Neural cell (in vitro differentiated cells): ENCODE results near the gene PPP1R9B. TPM values are rescaled to one million over a fixed set of nuclear protein-coding genes. Genes with fewer than 3 reads are reported as not detected.

Experiments
- H2AFZ ChIP-seq: fragments of 200-600, 300-800 bp; sonication (generic), shearing (Covaris generic); 2 replicates; pipeline ENCODE4 v1.6.0; 2014; ENCODE audit warnings: low read depth, mild to moderate bottlenecking, antibody characterized with exemption, low read length, moderate library complexity
- H3F3A ChIP-seq: fragments of 200-600 bp; shearing (Covaris generic); 2 replicates; pipeline ENCODE4 v1.6.1; 2016; ENCODE audit warnings: mild to moderate bottlenecking, moderate library complexity, mixed read lengths, antibody characterized with exemption, low read length; ENCODE audit not compliant: insufficient read depth, poor library complexity, severe bottlenecking
- H3K27ac ChIP-seq: fragments of 200-600, 300-800 bp; sonication (generic), shearing (Covaris generic); 2 replicates; pipeline ENCODE4 v1.5.1; 2014; ENCODE audit warnings: mild to moderate bottlenecking, low read length, moderate library complexity
- H3K27me3 ChIP-seq: fragments of 300-800, 200-600 bp; sonication (generic), shearing (Covaris generic); 2 replicates; pipeline ENCODE4 v1.6.0; 2014; ENCODE audit warnings: mild to moderate bottlenecking, low read depth, low read length, moderate library complexity; ENCODE audit not compliant: insufficient read depth
- H3K36me3 ChIP-seq: fragments of 300-800, 200-600 bp; sonication (generic), shearing (Covaris generic); 2 replicates; pipeline ENCODE4 v1.5.1; 2014; ENCODE audit warnings: mild to moderate bottlenecking, antibody characterized with exemption, low read length, moderate library complexity; ENCODE audit not compliant: insufficient read depth
- H3K4me2 ChIP-seq: fragments of 300-800, 200-600 bp; sonication (generic), shearing (Covaris generic); 2 replicates; pipeline ENCODE4 v1.6.0; 2014; ENCODE audit warnings: mild to moderate bottlenecking, low read length
- H3K4me3 ChIP-seq: fragments of 300-800, 200-600 bp; sonication (generic), shearing (Covaris generic); 2 replicates; pipeline ENCODE4 v1.5.1; 2014; ENCODE audit warnings: mild to moderate bottlenecking, low read length, moderate library complexity
- H3K79me2 ChIP-seq: fragments of 200-600 bp; shearing (Covaris generic); replicated peaks from 2 replicates; pipeline ENCODE4 v1.6.0; 2014; ENCODE audit warnings: mild to moderate bottlenecking, low read length, moderate library complexity; ENCODE audit not compliant: insufficient read depth
- H3K9ac ChIP-seq: fragments of 300-800, 200-600 bp; sonication (generic), shearing (Covaris generic); 2 replicates; pipeline ENCODE4 v1.6.1; 2016; ENCODE audit warnings: mild to moderate bottlenecking, low read length, mixed read lengths
- H3K9me2 ChIP-seq: fragments of 200-600 bp; shearing (Covaris generic); 2 replicates; pipeline ENCODE4 v1.6.1; 2016; ENCODE audit warnings: mild to moderate bottlenecking, low read length, mixed read lengths; ENCODE audit not compliant: insufficient read depth
- H3K9me3 ChIP-seq: fragments of 200-600, 300-800 bp; sonication (generic), shearing (Covaris generic); 2 replicates; pipeline ENCODE4 v1.6.1; 2016; ENCODE audit warnings: mild to moderate bottlenecking, mixed run types, low read length, moderate library complexity, mixed read lengths
- H4K20me1 ChIP-seq: fragments of 200-600 bp; shearing (Covaris generic); 2 replicates; pipeline ENCODE4 v1.6.1; 2016; ENCODE audit warnings: mild to moderate bottlenecking, mixed run types; ENCODE audit not compliant: insufficient read depth
- EP300 ChIP-seq: fragments of 450-650 bp; conservative IDR thresholded peaks from 2 replicates; pipeline ENCODE4 v1.6.1; 2014; ENCODE audit warnings: antibody characterized with exemption, mild to moderate bottlenecking, moderate library complexity; ENCODE audit not compliant: poor library complexity, severe bottlenecking
- EZH2 ChIP-seq: fragments of 200-600, 300-800 bp; shearing (Covaris generic), sonication (generic); IDR thresholded peaks from 2 replicates; pipeline ENCODE4 v1.6.1; 2014; ENCODE audit warnings: antibody characterized with exemption, low read length, borderline replicate concordance, mild to moderate bottlenecking; ENCODE audit not compliant: insufficient read depth, poor library complexity, severe bottlenecking
- MXI1 ChIP-seq: fragments of 450-650 bp; conservative IDR thresholded peaks from 2 replicates; pipeline ENCODE4 v1.6.1; 2014; ENCODE audit warnings: antibody characterized with exemption, mild to moderate bottlenecking; ENCODE audit not compliant: poor library complexity, severe bottlenecking
- POLR2AphosphoS5 ChIP-seq: IDR thresholded peaks from 2 replicates; pipeline ENCODE4 v1.6.1; 2012
- RAD21 ChIP-seq: fragments of 450-650 bp; conservative IDR thresholded peaks from 2 replicates; pipeline ENCODE4 v1.6.1; 2014; ENCODE audit warnings: antibody characterized with exemption, mild to moderate bottlenecking, moderate library complexity
- SMC3 ChIP-seq: fragments of 450-650 bp; conservative IDR thresholded peaks from 2 replicates; pipeline ENCODE4 v1.6.1; 2014; ENCODE audit warnings: antibody characterized with exemption, mild to moderate bottlenecking, moderate library complexity; ENCODE audit not compliant: poor library complexity
- TAF1 ChIP-seq: IDR thresholded peaks from 2 replicates; pipeline ENCODE4 v1.6.1; 2012; ENCODE audit warnings: low read depth
- polyA plus RNA-seq: library from polyadenylated mRNA; depleted of rRNA; stranded (reverse); fragments of >200 nt; gene quantifications from 2 replicates; pipeline ENCODE4 v1.2.3, GENCODE V29; 2014
- TF ChIP-seq, protein P1 (sequence below): fragments of 450-650 bp; IDR thresholded peaks from 2 replicates; pipeline ENCODE4 v1.5.1; 2014; ENCODE audit warnings: antibody characterized with exemption, mild to moderate bottlenecking, moderate library complexity; ENCODE audit not compliant: poor library complexity, severe bottlenecking
- TF ChIP-seq, protein P2 (sequence below): IDR thresholded peaks from 2 replicates; pipeline ENCODE4 v1.6.1; 2012; ENCODE audit warnings: borderline replicate concordance

PPP1R9B gene
- polyA plus RNA-seq, 1 donor from 2014 or later, result 29.2 TPM

DNA sequence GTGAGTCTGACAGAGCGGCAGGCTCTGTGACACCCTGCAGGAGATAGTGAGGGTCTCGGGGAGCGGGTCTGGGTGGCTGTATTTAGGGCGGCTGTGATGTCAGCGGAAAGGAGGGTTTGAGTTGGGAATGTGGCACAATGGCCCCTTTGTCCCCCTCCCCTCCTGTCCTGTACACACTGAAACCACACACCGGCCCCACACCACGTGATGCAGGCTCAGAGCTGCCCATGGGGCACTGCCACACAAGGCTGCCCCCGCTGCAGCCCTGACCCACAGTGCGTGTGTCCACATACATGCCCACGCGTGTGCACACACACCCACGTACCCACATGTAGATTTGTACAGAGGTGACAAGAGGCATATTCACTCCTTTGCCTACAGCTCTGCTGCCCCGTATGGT, 30.7 kb upstream of the PPP1R9B start:
- H3K9ac ChIP-seq, result no peak overlapping the region
- H3K27ac ChIP-seq, result no peak overlapping the region
- H3K4me2 ChIP-seq, result no peak overlapping the region
- no peak overlapping the region for H3K4me3 ChIP-seq
- H2AFZ ChIP-seq, result no peak overlapping the region
- H3K36me3 ChIP-seq, result no peaks in the 10 kb centered on the region
- no peaks in the 10 kb centered on the region for H3K9me3 ChIP-seq
- H3K27me3 ChIP-seq, result no peaks in the 10 kb centered on the region
- H3F3A ChIP-seq, result no peaks in the 10 kb centered on the region
- no peaks in the 10 kb centered on the region for H3K79me2 ChIP-seq
- TF ChIP-seq, protein P1, sequence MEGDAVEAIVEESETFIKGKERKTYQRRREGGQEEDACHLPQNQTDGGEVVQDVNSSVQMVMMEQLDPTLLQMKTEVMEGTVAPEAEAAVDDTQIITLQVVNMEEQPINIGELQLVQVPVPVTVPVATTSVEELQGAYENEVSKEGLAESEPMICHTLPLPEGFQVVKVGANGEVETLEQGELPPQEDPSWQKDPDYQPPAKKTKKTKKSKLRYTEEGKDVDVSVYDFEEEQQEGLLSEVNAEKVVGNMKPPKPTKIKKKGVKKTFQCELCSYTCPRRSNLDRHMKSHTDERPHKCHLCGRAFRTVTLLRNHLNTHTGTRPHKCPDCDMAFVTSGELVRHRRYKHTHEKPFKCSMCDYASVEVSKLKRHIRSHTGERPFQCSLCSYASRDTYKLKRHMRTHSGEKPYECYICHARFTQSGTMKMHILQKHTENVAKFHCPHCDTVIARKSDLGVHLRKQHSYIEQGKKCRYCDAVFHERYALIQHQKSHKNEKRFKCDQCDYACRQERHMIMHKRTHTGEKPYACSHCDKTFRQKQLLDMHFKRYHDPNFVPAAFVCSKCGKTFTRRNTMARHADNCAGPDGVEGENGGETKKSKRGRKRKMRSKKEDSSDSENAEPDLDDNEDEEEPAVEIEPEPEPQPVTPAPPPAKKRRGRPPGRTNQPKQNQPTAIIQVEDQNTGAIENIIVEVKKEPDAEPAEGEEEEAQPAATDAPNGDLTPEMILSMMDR, result no peak
- no peaks in the 10 kb centered on the region for H3K9me2 ChIP-seq
- H4K20me1 ChIP-seq, result no peaks in the 10 kb centered on the region

DNA sequence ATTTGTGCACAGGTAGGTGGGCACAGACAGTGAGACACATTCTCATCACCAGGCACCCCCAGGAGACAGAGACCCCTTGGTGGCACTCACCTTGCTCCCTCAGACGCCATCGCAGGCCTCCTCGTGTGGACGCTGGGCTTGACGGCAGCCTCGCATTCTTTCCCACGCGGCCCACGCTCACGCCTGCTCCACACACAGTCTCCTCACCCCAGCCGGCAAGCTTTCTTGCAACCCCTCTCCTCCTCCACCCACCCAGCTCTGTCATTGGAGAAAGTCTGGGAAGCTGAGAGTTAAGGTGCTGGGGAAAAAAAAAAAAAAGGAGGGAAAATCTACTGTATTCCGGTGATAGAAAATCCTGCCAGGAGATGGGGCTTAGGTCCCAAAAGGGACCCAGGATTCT, 30.1 kb upstream of the PPP1R9B start:
- TF ChIP-seq EZH2 (no peak), MXI1 (no peak), EP300 (no peak), TAF1 (no peak), POLR2AphosphoS5 (no peak), SMC3 (no peak), RAD21 (no peak)
- TF ChIP-seq, protein P1, result no peak
- TF ChIP-seq, protein P2, sequence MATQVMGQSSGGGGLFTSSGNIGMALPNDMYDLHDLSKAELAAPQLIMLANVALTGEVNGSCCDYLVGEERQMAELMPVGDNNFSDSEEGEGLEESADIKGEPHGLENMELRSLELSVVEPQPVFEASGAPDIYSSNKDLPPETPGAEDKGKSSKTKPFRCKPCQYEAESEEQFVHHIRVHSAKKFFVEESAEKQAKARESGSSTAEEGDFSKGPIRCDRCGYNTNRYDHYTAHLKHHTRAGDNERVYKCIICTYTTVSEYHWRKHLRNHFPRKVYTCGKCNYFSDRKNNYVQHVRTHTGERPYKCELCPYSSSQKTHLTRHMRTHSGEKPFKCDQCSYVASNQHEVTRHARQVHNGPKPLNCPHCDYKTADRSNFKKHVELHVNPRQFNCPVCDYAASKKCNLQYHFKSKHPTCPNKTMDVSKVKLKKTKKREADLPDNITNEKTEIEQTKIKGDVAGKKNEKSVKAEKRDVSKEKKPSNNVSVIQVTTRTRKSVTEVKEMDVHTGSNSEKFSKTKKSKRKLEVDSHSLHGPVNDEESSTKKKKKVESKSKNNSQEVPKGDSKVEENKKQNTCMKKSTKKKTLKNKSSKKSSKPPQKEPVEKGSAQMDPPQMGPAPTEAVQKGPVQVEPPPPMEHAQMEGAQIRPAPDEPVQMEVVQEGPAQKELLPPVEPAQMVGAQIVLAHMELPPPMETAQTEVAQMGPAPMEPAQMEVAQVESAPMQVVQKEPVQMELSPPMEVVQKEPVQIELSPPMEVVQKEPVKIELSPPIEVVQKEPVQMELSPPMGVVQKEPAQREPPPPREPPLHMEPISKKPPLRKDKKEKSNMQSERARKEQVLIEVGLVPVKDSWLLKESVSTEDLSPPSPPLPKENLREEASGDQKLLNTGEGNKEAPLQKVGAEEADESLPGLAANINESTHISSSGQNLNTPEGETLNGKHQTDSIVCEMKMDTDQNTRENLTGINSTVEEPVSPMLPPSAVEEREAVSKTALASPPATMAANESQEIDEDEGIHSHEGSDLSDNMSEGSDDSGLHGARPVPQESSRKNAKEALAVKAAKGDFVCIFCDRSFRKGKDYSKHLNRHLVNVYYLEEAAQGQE, result no peak
- Histone ChIP-seq H3K9me2 (no peaks in the 10 kb centered on the region), H3K9me3 (no peaks in the 10 kb centered on the region), H3K27me3 (no peaks in the 10 kb centered on the region), H3F3A (no peaks in the 10 kb centered on the region), H3K27ac (no peak overlapping the region), H4K20me1 (no peaks in the 10 kb centered on the region), H3K9ac (no peak overlapping the region), H3K4me3 (no peak overlapping the region), H3K36me3 (no peaks in the 10 kb centered on the region), H3K79me2 (no peaks in the 10 kb centered on the region), H2AFZ (no peak overlapping the region), H3K4me2 (no peak overlapping the region)
